ENCODE data around the gene TRIM31. TPM values are rescaled to one million over a fixed set of nuclear protein-coding genes. Genes with fewer than 3 reads are reported as not detected.

The TRIM31 gene
- total and polyA plus RNA-seq, 2 of the 4 experiments (the other 2 are of a cell fraction), result not detected

DNA sequence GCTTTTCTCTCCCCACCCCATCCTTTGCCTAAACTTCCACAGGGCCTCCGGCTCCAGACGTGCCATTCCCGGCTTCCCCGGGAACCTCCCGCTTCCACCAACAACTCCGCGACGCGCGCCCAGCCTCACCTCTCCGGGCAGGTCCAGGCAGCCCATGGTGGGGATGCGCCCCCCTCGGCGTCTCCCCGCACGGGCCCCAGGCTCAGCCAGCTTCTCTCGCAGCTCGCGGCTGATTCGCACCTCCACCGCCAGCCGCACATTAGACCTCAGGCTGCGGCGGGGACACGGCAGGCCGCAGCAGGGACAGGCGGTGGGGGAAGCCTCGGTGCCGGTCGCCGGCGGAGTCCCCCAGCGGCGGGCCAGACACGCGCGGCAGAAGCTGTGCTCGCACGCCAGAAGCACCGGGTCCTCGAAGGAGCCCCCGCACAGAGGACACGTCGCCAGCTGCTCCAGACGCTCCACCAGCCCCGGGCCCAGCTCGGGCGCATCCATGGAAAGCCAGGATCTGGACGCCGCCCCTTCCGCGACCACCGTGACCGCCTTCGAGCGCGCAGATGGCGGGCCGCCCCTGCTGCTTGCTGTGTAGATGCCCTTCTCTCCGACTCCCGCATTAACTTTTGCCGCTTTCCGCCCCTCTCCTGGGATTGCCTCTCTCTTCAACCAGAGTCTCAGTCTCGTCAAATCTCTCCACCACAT lies 37.6 kb downstream of the TRIM31 start, which contains the start of gene RNF39:
Gene RNF39 (minus strand): TSS at position 676 of the 696 bp plus-strand sequence. CDS start 184 bp downstream, at position 492.
- TF ChIP-seq USF2 (IDR thresholded peaks at IDR 0.05; ENCODE audit: low read depth, low read length) (no peak), CHD1 (IDR thresholded peaks at IDR 0.05; ENCODE audit: low read depth, low read length) (no peak), MAFK (IDR thresholded peaks at IDR 0.05; ENCODE audit: low read depth, low read length) (no peak), SMC3 (IDR thresholded peaks at IDR 0.05; ENCODE audit: low read depth, low read length) (no peak), RAD21 (IDR thresholded peaks at IDR 0.05; ENCODE audit: low read length) (no peak), CEBPB (IDR thresholded peaks at IDR 0.05; ENCODE audit: low read depth, low read length) (no peak), MXI1 (IDR thresholded peaks at IDR 0.05; ENCODE audit: borderline replicate concordance, low read depth, low read length) (no peak), RFX5 (IDR thresholded peaks at IDR 0.05; ENCODE audit: low read depth, low read length) (no peak), RCOR1 (IDR thresholded peaks at IDR 0.05; ENCODE audit: insufficient replicate concordance, low read length) (no peak), FOS (IDR thresholded peaks at IDR 0.05; ENCODE audit: low read depth, low read length) (no peak), CTCF (conservative IDR thresholded peaks at IDR 0.05; ENCODE audit: low read depth, low read length) (no peak), BHLHE40 (IDR thresholded peaks at IDR 0.05; ENCODE audit: low read depth, low read length) (no peak), MAZ (IDR thresholded peaks at IDR 0.05; ENCODE audit: borderline replicate concordance, low read depth, low read length) (no peak), NFE2L2 (IDR thresholded peaks at IDR 0.05; ENCODE audit: low read depth, low read length) (no peak), POLR2A (IDR thresholded peaks at IDR 0.05; ENCODE audit: low read depth, low read length) (no peak)
- TF ChIP-seq, protein P1, sequence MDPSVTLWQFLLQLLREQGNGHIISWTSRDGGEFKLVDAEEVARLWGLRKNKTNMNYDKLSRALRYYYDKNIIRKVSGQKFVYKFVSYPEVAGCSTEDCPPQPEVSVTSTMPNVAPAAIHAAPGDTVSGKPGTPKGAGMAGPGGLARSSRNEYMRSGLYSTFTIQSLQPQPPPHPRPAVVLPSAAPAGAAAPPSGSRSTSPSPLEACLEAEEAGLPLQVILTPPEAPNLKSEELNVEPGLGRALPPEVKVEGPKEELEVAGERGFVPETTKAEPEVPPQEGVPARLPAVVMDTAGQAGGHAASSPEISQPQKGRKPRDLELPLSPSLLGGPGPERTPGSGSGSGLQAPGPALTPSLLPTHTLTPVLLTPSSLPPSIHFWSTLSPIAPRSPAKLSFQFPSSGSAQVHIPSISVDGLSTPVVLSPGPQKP (IDR thresholded peaks at IDR 0.05; ENCODE audit: borderline replicate concordance, low read depth, low read length), result no peak
- Histone ChIP-seq H3K23ac (ENCODE audit: low read depth, low read length) (0 out of 2 replicates have a peak within 1 kb of the TSS, but pooled peaks have one; percentile 8), H2AFZ (replicated peaks; ENCODE audit: low read length, poor library complexity) (peak within 1 kb of the TSS; percentile 76), H3K9ac (ENCODE audit: low read depth, low read length) (no peak within 1 kb of the TSS), H4K5ac (ENCODE audit: low read depth, low read length) (no peak within 1 kb of the TSS), H3K56ac (ENCODE audit: extremely low read depth, insufficient read depth, low read length) (no peak within 1 kb of the TSS), H3K9me3 (ENCODE audit: control insufficient read depth, insufficient read depth, low read length) (no peaks in the 10 kb centered on the region), H2BK20ac (ENCODE audit: low read depth, low read length) (no peak within 1 kb of the TSS), H3K18ac (ENCODE audit: low read depth, low read length) (no peak within 1 kb of the TSS), H3K4me1 (ENCODE audit: control insufficient read depth, insufficient read depth, low read length) (peaks cover 5% of the 10 kb centered on the region; the same call in 1 of the 2 replicates), H3K4me2 (ENCODE audit: low read depth, low read length) (peak within 1 kb of the TSS; percentile 65; the same call in 1 of the 2 replicates), H3K14ac (replicated peaks; ENCODE audit: low read depth, low read length) (no peak within 1 kb of the TSS), H4K91ac (ENCODE audit: insufficient read depth, low read depth, low read length) (no peak within 1 kb of the TSS), H3K4me3 (ENCODE audit: insufficient read depth, low read depth, low read length) (peak within 1 kb of the TSS; percentile 18; the same call in 1 of the 2 replicates), H3K27me3 (ENCODE audit: control insufficient read depth, insufficient read depth, low read length) (peaks cover 81% of the 10 kb centered on the region), H4K8ac (ENCODE audit: low read depth in 2 of 2, low read length in 2 of 2) (no peak within 1 kb of the TSS), H2BK120ac (ENCODE audit: low read depth, low read length) (no peak within 1 kb of the TSS), H2AK5ac (ENCODE audit: low read depth, low read length) (no peak within 1 kb of the TSS), H2BK5ac (ENCODE audit: low read depth, low read length, poor library complexity, severe bottlenecking) (no peak within 1 kb of the TSS), H3K79me1 (ENCODE audit: low read depth in 1 of 2, low read length in 2 of 2) (no peaks in the 10 kb centered on the region), H3K4ac (ENCODE audit: low read depth, low read length) (no peak within 1 kb of the TSS), H3K27ac (ENCODE audit: insufficient read depth, low read length) (no peak within 1 kb of the TSS), H3K9me1 (ENCODE audit: insufficient read depth, low read length) (peaks cover 3% of the 10 kb centered on the region; the same call in 1 of the 2 replicates), H2BK15ac (ENCODE audit: low read depth, low read length) (no peak within 1 kb of the TSS), H2AK9ac (replicated peaks; ENCODE audit: low read depth, low read length, poor library complexity) (no peak within 1 kb of the TSS), H4K20me1 (ENCODE audit: insufficient read depth, low read length) (no peaks in the 10 kb centered on the region), H3K36me3 (ENCODE audit: control insufficient read depth, insufficient read depth, low read length) (no peaks in the 10 kb centered on the region)
- in situ Hi-C loops (cut with MboI; ENCODE audit: low sequenced_read_pairs) (no loop called here), intact Hi-C loops (cut with micrococcal nuclease) (no loop called here), dilution Hi-C loops (cut with HindIII; ENCODE audit: low sequenced_read_pairs, unreplicated experiment) (no loop called here)
- ATAC-seq (ENCODE audit: low read depth) (no peak; the same call in none of the 2 replicates), DNase-seq (no peak)
- no TSS peak for BruUV-seq (replicated peaks)
- 2% methylated on average over 26 of the region's 64 CpGs; no CpG with 5 or more reads in 1 of the 2 experiments for WGBS, 2 experiments (ENCODE audit: extremely low coverage in 2 of 2, insufficient read length in 1 of 2)
- CTCF ChIA-PET, result no interaction called here
- POLR2A ChIA-PET (ENCODE audit: unreplicated experiment), result no interaction called here
